Parathyroid adenoma (tissue), 2 donors: ENCODE measurements around the gene ALDH1L1.

ENCODE experiments used
- H2AFZ ChIP-seq: fragments of 300-600 bp; sonication (generic); one replicate; pipeline ENCODE4 v1.7.0; 2017; ENCODE audit warnings: antibody characterized with exemption, mild to moderate bottlenecking
- H3K27ac ChIP-seq: fragments of 300-600 bp; sonication (generic); one replicate; pipeline ENCODE4 v1.7.0; 2017
- H3K27me3 ChIP-seq: fragments of 300-600 bp; sonication (generic); one replicate; pipeline ENCODE4 v1.7.0; 2017; ENCODE audit warnings: low read length; ENCODE audit not compliant: control insufficient read depth, insufficient read depth
- H3K36me3 ChIP-seq: fragments of 300-600 bp; sonication (generic); one replicate; pipeline ENCODE4 v1.7.0; 2017; ENCODE audit warnings: low read length; ENCODE audit not compliant: control insufficient read depth, insufficient read depth
- H3K4me1 ChIP-seq: fragments of 300-600 bp; sonication (generic); one replicate; pipeline ENCODE4 v1.7.0; 2017; ENCODE audit warnings: control low read depth
- H3K4me2 ChIP-seq: fragments of 300-600 bp; sonication (generic); one replicate; pipeline ENCODE4 v1.7.0; 2017; ENCODE audit warnings: low read length
- H3K4me3 ChIP-seq: fragments of 300-600 bp; sonication (generic); one replicate; pipeline ENCODE4 v1.7.0; 2017; ENCODE audit warnings: low read depth, low read length
- H3K79me2 ChIP-seq: fragments of 300-600 bp; sonication (generic); one replicate; pipeline ENCODE4 v1.7.0; 2017; ENCODE audit warnings: control low read depth
- H3K9ac ChIP-seq: fragments of 300-600 bp; sonication (generic); one replicate; pipeline ENCODE4 v1.7.0; 2017; ENCODE audit warnings: mild to moderate bottlenecking
- H3K9me3 ChIP-seq: fragments of 300-600 bp; sonication (generic); one replicate; pipeline ENCODE4 v1.7.0; 2017; ENCODE audit warnings: low read length; ENCODE audit not compliant: control insufficient read depth
- CTCF ChIP-seq: fragments of 300-600 bp; sonication (generic); IDR thresholded peaks from one replicate; pipeline ENCODE4 v1.7.0; 2017; ENCODE audit warnings: antibody characterized with exemption, mild to moderate bottlenecking
- donor health status: primary hyperparathyroidism.

ALDH1L1 gene

GRCh38 chr3:126127904-126128303 lies 52.5 kb downstream of the ALDH1L1 start:
- Histone ChIP-seq H2AFZ (no peak overlapping the region), H3K27me3 (no peaks in the 10 kb centered on the region), H3K27ac (no peak overlapping the region), H3K4me1 (no peaks in the 10 kb centered on the region), H3K9me3 (no peaks in the 10 kb centered on the region), H3K4me2 (no peak overlapping the region), H3K79me2 (no peaks in the 10 kb centered on the region), H3K9ac (no peak overlapping the region), H3K36me3 (no peaks in the 10 kb centered on the region), H3K4me3 (no peak overlapping the region)
- TF ChIP-seq CTCF = no peak

GRCh38 chr3:126127452-126127851 lies 52.9 kb downstream of the ALDH1L1 start:
- Histone ChIP-seq H3K9me3 (no peaks in the 10 kb centered on the region), H3K4me1 (no peaks in the 10 kb centered on the region), H3K79me2 (no peaks in the 10 kb centered on the region), H3K9ac (no peak overlapping the region), H3K4me3 (no peak overlapping the region), H2AFZ (no peak overlapping the region), H3K27ac (no peak overlapping the region), H3K36me3 (no peaks in the 10 kb centered on the region), H3K27me3 (no peaks in the 10 kb centered on the region), H3K4me2 (no peak overlapping the region)
- TF ChIP-seq CTCF = no peak

GRCh38 chr3:126126811-126127431 lies 53.5 kb downstream of the ALDH1L1 start:
- Histone ChIP-seq H3K4me3 (no peak overlapping the region), H3K79me2 (no peaks in the 10 kb centered on the region), H3K9ac (no peak overlapping the region)

GRCh38 chr3:126126286-126126685 lies 54.1 kb downstream of the ALDH1L1 start:
- Histone ChIP-seq H3K79me2 (no peaks in the 10 kb centered on the region), H2AFZ (no peak overlapping the region), H3K4me3 (no peak overlapping the region), H3K36me3 (no peaks in the 10 kb centered on the region), H3K4me2 (no peak overlapping the region), H3K27me3 (no peaks in the 10 kb centered on the region), H3K9me3 (no peaks in the 10 kb centered on the region), H3K27ac (no peak overlapping the region), H3K9ac (no peak overlapping the region), H3K4me1 (no peaks in the 10 kb centered on the region)
- TF ChIP-seq CTCF = no peak

More at GRCh38 chr3:126126811-126127431, 53.5 kb downstream of the ALDH1L1 start:
- no peaks in the 10 kb centered on the region for H3K4me1 ChIP-seq
- no peaks in the 10 kb centered on the region for H3K9me3 ChIP-seq
- H3K4me2 ChIP-seq = no peak overlapping the region
- H3K27me3 ChIP-seq = no peaks in the 10 kb centered on the region
- H3K36me3 ChIP-seq = no peaks in the 10 kb centered on the region
- no peak for TF ChIP-seq CTCF
- H2AFZ ChIP-seq = no peak overlapping the region
- H3K27ac ChIP-seq = no peak overlapping the region

GRCh38 chr3:126125781-126126251 lies 54.6 kb downstream of the ALDH1L1 start:
- Histone ChIP-seq H3K27me3 (no peaks in the 10 kb centered on the region), H2AFZ (no peak overlapping the region), H3K27ac (no peak overlapping the region), H3K9me3 (no peaks in the 10 kb centered on the region), H3K4me2 (no peak overlapping the region), H3K4me1 (no peaks in the 10 kb centered on the region), H3K36me3 (no peaks in the 10 kb centered on the region), H3K9ac (no peak overlapping the region), H3K79me2 (no peaks in the 10 kb centered on the region), H3K4me3 (no peak overlapping the region)
- no peak for TF ChIP-seq CTCF
